GM21447 (cell line): ENCODE results near the gene SYCE1L.
"Not testable (repeated sequence)": the region's sequence is repeated elsewhere in the genome, so short reads cannot be mapped to it uniquely, and the experiment has no call there.

Source experiments
- ATAC-seq: cut with Tn5 transposase; IDR thresholded peaks from one replicate; pipeline ENCODE4 v1.9.1; 2021; ENCODE audit not compliant: unreplicated experiment

The SYCE1L gene

GRCh38 chr16:77199211-77199610 lies at the start of gene SYCE1L:
TSS of gene SYCE1L (plus strand) at chr16:77199408. CDS start at chr16:77199452, 44 bp downstream.
- no peak for ATAC-seq

DNA sequence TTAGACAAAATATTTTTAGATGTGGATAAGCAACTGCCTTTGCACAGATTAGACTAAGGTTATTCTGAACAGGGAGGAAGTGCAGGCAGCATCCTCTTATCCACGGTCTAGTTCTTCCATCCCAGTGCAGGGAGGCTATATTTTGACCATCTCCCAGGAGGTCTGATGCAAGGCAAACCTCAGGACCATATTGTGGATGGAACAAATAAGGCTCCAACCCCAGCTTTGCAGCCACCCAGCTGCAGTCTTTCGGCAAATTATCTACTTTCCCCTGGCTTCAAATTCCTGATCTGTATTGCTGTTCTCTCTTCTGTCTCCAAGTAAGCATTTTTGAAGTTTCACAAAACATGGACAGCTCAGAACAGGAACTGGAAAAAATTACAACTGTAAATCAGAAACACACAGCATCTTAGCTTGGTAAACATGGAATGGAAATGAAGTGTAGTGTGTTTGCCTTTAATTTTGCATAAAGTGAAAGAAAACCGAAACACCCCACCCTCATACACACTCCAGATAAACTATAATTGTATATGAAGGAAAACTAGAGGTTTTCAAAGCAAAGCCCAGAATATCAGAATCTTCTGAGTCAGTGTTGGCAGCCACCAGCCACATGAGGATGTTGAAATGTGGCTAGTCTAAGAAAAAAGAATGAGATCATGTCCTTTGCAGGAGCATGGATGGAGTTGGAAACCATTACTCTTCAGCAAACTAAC lies 41.7 kb upstream of the SYCE1L start:
- ATAC-seq, result no peak

DNA sequence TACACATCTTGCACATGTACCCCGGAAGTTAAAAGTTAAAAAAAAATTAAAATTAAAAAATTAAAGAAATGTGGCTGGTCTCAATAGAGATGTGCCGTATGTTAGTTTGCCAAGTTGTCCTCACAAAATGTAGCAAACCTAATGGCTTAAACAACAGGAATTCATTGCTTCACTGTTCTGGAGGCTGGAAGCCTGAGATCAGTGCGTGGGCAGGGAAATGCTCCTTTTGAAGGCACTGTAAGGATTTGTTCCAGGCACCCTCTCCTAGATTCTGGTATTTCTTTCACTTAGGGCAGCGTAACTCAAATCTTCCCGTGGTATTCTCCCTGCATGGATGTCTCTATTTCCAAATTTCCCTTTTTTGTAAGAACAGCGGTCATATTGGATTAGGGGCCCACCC lies 40.9 kb upstream of the SYCE1L start:
- no peak for ATAC-seq

- no peak for ATAC-seq
Observed at GRCh38 chr16:77165006-77165405, 34.2 kb upstream of the SYCE1L start.

- ATAC-seq, result not testable (repeated sequence)
Observed at GRCh38 chr16:77165536-77166236, 33.5 kb upstream of the SYCE1L start.

DNA sequence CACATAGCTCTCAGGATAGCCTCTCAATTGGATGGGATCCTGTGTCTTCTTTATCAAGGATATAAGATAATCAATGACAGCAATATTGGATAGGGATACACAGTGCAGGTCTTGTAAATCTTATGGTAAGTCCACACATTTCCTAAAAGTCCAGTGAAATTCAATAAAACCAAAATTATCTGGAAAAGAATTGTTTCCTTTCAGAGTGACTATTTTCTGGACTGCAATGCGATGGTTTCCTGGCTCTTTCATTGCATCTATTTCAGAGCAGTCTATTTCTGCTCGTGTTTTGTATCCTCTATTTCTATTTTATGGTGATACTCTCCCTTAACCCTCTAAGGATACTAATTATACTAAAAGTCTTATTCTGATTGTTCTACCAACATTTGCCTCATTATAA lies 32.5 kb upstream of the SYCE1L start:
- no peak for ATAC-seq

DNA sequence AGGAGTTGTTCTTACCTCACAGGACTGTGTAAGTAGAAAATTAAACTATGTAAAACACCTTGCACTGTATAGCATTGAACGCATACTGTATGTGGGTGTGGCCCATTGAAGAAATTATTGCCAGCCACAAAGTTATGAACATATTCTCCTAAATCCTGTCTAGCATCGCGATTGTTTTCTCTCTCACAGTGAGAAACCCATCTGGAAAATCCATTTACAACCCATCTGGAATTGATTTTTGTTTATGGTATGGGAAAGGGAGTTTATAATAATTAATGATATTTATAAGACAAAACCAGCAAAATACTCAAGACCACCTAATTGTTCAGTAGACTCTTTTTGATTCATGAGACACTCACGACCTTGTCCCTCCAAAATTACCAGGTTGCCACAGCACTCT lies 30.3 kb upstream of the SYCE1L start:
- ATAC-seq, result no peak

- peak; percentile 72 for ATAC-seq
Observed at GRCh38 chr16:77169650-77170236, 29.5 kb upstream of the SYCE1L start.

DNA sequence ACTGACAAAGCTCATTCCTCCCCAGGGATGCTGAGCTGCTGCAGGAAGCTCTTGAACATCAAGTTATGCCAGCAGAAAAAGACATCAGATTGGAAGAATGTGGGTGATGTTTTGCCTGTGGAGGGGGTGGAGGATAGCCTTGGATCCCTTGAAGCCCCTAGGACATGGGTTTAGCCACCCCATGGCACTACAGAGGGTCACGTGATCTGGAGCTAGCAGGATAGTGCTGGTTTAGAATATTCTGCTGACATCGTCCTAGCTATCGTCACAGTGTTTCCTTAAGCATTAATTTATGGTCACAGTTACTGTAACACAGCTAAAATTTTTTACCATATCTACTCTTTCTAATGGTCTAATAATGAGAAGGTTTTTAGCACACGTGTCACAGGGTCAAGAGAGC lies 28.4 kb upstream of the SYCE1L start:
- no peak for ATAC-seq

DNA sequence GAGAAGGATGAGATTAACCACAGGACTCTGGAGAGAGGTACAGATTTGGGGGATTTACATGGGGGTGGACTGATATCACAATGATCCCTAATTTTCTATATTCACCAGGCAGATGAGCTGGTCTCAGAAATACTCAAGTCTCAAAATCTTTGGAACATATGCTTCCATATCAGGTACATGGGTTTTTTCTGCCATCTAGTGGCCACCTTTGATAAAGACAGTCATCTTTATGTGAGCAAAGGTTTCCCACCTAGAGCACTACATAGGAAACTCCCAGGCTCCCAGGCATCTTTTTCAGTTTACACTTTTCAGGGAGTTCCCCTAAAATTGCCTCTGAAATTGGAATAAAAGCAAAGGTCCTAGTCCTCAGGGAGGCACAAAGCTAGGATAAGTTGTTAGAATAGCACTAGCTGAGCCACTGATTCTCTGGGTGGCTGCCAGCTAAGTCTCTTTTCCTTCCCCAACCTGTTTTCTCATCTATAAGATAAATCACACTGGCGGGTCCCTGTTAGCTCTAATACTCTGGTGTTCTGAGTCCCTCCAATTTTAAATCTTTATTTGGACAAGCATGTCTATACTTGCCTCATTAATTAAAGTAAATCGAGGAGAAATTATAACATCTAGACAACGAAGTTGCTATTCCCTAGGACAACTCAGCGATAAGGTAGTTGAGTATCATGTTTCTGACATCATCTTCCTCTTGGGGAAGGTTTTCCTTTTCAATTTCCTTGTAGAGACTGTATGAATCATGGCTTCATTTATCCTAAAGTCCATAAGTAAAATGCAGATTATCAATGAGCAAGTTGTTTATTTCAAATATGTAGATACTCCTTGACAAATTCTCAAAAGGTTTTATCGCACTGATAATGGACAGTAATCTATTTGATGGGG lies 27.2 kb upstream of the SYCE1L start:
- peak; percentile 63 for ATAC-seq

- ATAC-seq, result no peak
Observed at GRCh38 chr16:77172951-77173350, 26.3 kb upstream of the SYCE1L start.

DNA sequence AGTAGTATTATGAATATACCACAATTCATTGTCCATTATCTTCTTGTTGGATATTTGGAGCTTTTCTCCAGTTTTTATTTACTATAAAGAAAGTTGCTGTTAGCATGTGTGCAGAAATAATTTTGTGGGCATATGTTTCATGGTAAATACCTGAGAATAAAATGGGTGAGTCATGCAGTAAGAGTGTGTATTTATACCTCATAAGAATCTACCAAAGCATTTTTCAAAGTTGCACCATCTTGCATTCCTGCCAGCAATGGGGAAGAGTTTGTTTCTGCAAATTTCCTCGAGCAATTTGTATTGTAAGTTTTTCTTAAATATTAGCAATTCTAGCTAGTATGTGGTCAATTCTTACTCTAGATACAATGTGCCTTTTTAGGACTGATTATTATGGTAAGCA lies 16.1 kb upstream of the SYCE1L start:
- ATAC-seq, result no peak

- not testable (repeated sequence) for ATAC-seq
Observed at GRCh38 chr16:77186298-77186697, 12.9 kb upstream of the SYCE1L start.

GRCh38 chr16:77190190-77190477 lies 9.1 kb upstream of the SYCE1L start:
- ATAC-seq, result no peak

DNA sequence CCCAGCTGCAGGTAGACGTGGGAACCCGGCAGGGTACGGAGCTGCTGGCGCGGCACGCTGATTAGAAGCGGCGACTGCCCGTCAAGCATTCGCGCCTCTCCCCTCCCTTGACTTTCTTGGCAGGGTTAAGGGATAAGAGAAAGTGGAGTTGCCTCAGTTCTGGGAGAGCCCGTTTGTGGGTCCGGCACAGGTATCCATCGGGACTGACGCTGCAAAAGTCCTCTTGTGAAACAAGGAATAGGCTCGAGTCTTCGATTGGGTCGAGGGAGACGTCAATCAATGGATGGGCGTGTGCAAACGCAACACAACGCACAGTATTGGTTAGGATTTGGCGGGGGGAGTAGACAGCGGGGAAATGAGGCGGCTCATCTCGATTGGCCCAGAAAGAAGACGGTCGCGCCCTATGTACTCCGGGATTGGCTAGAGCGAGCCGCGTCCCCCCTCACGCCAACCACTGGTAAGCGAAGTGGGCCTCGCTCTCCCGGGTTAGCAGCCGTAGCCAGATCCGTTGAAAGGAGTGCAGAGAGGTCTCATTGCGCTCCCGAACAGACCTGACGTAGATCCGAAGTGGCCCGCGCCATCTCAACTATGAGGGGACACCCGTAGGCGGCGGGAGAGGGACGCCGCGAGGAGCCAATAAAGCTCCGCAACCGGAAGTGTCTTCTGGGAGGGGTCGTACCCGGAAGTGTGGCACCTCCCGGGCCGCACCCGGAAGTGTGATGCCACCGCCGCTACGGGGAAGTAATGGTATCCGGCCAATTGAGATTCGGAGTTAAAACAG lies 8.5 kb upstream of the SYCE1L start, which contains the start of gene MON1B:
Gene MON1B, plus strand, starts transcription at position 713 of the 781 bp plus-strand sequence. CDS start 296 bp downstream, outside the sequence.
- peak; percentile 96 for ATAC-seq

DNA sequence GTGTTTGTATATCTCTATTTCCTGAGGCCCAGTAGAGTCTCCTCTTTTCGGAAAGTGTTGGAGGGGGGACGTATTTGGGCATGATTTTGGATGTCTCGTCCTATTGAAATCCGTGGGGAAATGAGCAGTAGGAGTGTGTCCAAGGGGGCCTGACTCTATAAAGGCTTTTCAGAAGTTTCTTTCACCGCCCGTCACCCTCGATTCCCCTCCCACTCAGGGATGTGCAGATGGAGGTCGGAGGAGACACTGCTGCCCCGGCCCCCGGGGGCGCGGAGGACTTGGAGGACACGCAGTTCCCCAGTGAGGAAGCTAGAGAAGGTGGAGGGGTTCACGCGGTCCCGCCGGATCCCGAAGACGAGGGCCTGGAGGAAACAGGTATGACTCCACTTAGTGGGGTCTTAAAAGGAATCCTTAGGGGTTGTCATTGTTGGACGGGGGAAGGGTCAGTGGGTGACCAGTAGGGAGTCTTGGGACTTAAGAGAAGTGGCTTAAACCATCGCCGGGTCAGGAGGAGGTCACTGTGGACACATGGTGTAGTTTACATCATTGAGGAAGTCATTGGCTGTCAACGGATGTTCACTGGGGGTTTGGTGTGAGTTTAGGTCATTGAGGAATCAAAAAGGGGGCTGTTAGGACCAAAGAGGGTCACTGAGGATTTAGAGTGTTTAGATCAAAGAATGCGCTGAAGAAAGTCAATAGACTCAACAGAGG lies 7.8 kb upstream of the SYCE1L start:
- ATAC-seq, result peak; percentile 1

- no peak for ATAC-seq
Observed at GRCh38 chr16:77193377-77193776, 5.8 kb upstream of the SYCE1L start.

DNA sequence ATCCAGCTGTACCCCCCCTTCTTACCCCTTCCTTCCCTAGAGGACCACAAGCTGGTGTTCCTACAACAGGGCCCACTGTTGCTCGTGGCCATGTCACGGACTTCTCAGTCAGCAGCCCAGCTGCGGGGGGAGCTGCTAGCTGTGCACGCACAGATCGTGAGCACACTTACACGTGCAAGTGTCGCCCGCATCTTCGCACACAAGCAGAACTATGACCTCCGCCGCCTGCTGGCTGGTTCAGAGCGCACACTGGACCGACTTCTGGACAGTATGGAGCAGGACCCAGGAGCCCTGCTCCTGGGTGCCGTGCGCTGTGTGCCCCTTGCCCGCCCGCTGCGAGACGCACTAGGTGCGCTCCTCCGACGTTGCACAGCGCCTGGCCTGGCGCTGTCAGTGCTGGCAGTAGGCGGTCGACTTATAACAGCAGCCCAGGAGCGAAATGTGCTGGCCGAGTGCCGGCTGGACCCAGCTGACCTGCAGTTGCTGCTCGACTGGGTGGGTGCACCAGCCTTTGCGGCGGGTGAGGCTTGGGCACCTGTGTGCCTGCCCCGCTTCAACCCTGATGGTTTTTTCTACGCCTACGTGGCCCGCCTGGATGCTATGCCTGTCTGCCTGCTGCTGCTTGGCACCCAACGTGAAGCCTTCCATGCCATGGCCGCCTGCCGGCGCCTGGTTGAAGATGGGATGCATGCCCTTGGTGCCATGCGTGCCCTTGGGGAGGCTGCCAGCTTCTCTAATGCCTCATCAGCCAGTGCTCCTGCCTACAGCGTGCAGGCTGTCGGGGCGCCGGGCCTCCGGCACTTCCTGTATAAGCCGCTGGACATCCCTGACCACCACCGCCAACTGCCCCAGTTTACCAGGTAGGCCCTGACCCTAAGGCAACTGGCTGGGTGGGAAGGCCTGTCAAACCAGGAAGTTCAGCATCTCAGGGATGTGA lies 4.6 kb upstream of the SYCE1L start:
- ATAC-seq, result no peak

DNA sequence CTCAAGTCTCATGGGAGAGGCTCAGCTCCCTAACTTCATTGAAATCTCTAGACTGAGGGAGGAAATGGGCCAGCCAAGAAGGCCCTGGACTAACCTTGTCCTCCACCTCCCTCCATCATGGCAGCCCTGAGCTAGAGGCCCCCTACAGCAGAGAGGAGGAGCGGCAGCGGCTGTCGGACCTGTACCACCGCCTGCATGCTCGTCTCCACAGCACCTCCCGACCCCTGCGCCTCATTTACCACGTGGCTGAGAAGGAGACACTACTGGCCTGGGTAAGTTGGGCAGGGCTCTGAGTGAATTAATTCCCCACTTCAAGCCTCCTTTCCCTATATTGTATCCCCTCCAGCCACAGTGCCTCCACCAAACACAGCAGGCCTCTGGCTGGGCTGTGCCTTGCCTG lies 3.8 kb upstream of the SYCE1L start:
- no peak for ATAC-seq
